KG1 (cell line): ENCODE results near the gene PRPSAP2.

Experiments
- DNase-seq: peaks from one replicate; lab custom pipeline; 2025; lab: John Stamatoyannopoulos, UW

Gene PRPSAP2

GRCh38 chr17:18962494-18962815, 104.5 kb downstream of the PRPSAP2 start:
- no peak for DNase-seq

- DNase-seq, result no peak
Observed at GRCh38 chr17:18963126-18964017, 105.4 kb downstream of the PRPSAP2 start.

GRCh38 chr17:18964018-18964351, 106.1 kb downstream of the PRPSAP2 start:
- DNase-seq, result no peak

- no peak for DNase-seq
Observed at GRCh38 chr17:18964550-18964949, 106.6 kb downstream of the PRPSAP2 start.

GRCh38 chr17:18965530-18966236, 107.8 kb downstream of the PRPSAP2 start:
- no peak for DNase-seq

DNA sequence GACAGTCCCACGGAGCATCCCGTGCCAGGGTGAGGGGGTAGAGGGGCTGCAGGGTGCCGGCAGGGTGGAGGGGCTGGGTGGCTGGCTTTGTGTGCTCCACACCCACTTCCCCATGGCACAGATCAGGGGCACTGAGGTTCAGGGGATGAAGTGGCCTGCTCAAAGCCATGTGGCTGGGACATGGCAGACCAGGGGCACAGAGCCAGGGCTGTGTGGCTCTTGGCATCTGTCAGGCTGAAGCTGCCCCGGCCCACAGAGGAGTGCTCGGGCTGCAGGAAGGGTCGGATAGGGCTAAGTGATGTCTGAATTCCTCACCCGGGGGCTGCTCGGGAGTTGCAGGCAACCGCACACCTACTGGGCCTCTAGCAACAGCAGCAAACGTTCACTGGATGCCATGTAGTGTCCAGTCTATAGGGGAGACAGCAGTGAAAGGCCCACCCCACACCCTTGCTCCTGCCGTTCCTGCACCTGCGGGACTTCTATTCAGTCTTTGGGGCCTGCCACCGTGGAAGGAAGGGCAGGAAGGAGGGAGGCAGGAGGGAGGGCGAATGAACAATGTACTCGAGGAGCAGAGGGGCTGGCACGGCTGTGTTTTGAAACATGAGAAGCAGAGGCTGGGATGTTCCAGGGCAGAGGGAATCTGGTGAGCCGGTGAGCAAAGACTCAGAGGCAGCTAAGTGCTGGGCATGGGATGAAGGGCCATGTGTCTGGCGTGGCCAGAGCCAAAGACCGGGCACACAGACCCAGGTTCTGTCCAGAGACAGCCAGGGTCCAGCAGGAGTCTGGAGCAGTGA, 109.1 kb downstream of the PRPSAP2 start:
- no peak for DNase-seq

- DNase-seq, result no peak
Observed at GRCh38 chr17:18967916-18968315, 110.0 kb downstream of the PRPSAP2 start.

DNA sequence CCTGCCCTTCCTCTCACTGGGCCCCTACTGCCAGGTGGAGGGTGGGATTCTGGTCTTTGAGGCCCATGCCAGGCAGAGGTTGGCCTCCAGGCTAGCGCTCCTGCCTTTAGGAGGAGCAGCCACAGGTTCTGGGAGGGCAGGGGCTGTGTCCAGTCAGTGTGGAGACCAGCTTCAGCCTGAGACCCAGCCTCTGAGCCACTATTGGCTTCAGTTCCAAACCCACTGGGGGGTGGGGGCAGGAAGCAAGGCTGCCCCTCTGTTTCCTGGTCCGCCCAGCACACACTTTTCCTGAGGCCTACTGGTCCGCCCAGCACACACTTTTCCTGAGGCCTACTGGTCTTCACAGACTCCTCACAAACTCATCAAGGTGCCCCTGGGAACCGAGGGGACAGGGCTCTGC, 110.4 kb downstream of the PRPSAP2 start:
- no peak for DNase-seq

- no peak for DNase-seq
Observed at GRCh38 chr17:18968945-18969887, 111.3 kb downstream of the PRPSAP2 start.

- DNase-seq, result no peak
Observed at GRCh38 chr17:18970582-18971480, 112.9 kb downstream of the PRPSAP2 start.

GRCh38 chr17:18971801-18972200, 113.9 kb downstream of the PRPSAP2 start:
- no peak for DNase-seq

GRCh38 chr17:18974407-18975149, 116.6 kb downstream of the PRPSAP2 start:
- no peak for DNase-seq

GRCh38 chr17:18975597-18975996, 117.7 kb downstream of the PRPSAP2 start:
- DNase-seq, result no peak

DNA sequence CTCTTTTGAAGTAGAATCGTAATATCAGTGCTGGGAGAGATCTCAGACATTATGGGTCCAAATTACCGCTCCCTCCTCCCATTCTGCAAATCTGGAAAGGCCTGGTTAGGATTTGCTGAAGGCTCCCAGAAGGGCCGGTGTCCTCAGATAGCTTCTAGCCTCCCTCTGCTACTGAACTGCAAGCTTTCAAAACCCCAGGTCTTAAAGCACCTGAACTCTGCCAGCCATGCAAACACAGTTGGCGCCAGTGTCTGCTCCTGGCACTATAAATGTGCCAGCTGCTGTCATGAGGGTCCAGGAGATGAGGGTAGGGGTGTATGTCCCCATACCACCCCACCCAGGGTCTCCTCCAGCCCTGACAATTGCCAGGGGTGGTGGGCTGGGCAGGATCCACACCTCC, 118.3 kb downstream of the PRPSAP2 start:
- no peak for DNase-seq

DNA sequence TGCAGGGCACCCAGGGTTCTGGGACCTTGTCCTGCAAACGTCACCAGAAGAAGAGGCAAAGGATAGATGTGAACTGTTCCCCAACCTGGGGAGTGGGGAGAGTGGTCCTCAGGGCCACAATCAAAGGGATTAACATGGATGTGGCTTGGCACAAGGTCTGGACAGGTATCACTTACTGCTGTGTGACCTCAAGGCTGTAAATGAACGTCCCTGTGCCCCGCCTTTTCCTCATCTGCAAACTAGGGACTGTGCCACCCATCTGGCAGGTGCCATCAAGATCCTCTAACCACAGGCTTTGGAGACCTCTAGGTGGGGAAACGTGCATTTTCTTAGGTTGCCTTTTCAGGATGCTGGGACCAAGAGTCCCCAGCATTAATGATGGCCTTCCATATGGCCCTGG, 119.1 kb downstream of the PRPSAP2 start:
- DNase-seq, result no peak

GRCh38 chr17:18977646-18978045, 119.7 kb downstream of the PRPSAP2 start:
- DNase-seq, result no peak

- DNase-seq, result no peak
Observed at GRCh38 chr17:18978050-18978449, 120.1 kb downstream of the PRPSAP2 start.

GRCh38 chr17:18978655-18979054, 120.7 kb downstream of the PRPSAP2 start:
- DNase-seq, result no peak
